K562 (cell line): ENCODE measurements around the gene SIRPB2. TPM values are rescaled to one million over a fixed set of nuclear protein-coding genes. Genes with fewer than 3 reads are reported as not detected.
A peak's percentile ranks its signal among the peaks of the same experiment; 100 is the strongest.

Experiments used
- CBX8 ChIP-seq: fragments of 200-600 bp; sonication (generic); IDR thresholded peaks from 2 replicates; pipeline ENCODE4 v1.6.1; 2012; ENCODE audit warnings: borderline replicate concordance, mixed run types, low read depth, mild to moderate bottlenecking, moderate library complexity, mixed read lengths, low read length, control low read depth, inconsistent platforms; ENCODE audit not compliant: poor library complexity, severe bottlenecking; ENCODE audit errors: extremely low read depth
- FOXJ2 ChIP-seq: fragments of 200-800 bp; sonication (Bioruptor generic); IDR thresholded peaks from 2 replicates; pipeline ENCODE4 v1.6.1; 2016; ENCODE audit warnings: missing genetic modification characterization, missing compliant biosample characterization
- HMG20B ChIP-seq: fragments of 250-450 bp; sonication (Bioruptor Pico); IDR thresholded peaks from 2 replicates; pipeline ENCODE4 v1.5.0; 2021; ENCODE audit warnings: mild to moderate bottlenecking
- LCOR ChIP-seq: sonication (generic); formaldehyde crosslinking; IDR thresholded peaks from 2 replicates; pipeline ENCODE4 v1.8.0; 2022; ENCODE audit warnings: mild to moderate bottlenecking, missing genetic modification reagents
- MTA3 ChIP-seq: fragments of 450-650 bp; formaldehyde crosslinking; IDR thresholded peaks from 2 replicates; pipeline ENCODE4 v1.6.1; 2017; ENCODE audit warnings: mild to moderate bottlenecking, borderline replicate concordance
- NCOA4 ChIP-seq: fragments of 450-650 bp; IDR thresholded peaks from 2 replicates; pipeline ENCODE4 v1.6.1; 2018; ENCODE audit warnings: mild to moderate bottlenecking; ENCODE audit not compliant: partially characterized antibody
- NCOA6 ChIP-seq: fragments of 450-650 bp; IDR thresholded peaks from 2 replicates; pipeline ENCODE4 v1.6.1; 2017; ENCODE audit warnings: mild to moderate bottlenecking
- POLR2G ChIP-seq: fragments of 200-400 bp; formaldehyde crosslinking; IDR thresholded peaks from 2 replicates; pipeline ENCODE4 v1.6.1; 2017; ENCODE audit warnings: low read depth, mild to moderate bottlenecking, antibody characterized with exemption, low read length, moderate library complexity
- RBM39 ChIP-seq: fragments of 200-400 bp; formaldehyde crosslinking; optimal IDR thresholded peaks from 2 replicates; pipeline ENCODE3; 2018; ENCODE audit warnings: low read depth, low read length
- SMC3 ChIP-seq: conservative IDR thresholded peaks from 2 replicates; pipeline ENCODE4 v1.6.1; 2011; ENCODE audit warnings: low read depth, low read length, improper control_type of control experiment; ENCODE audit not compliant: insufficient read depth
- STAT5B ChIP-seq: fragments of 250-450 bp; sonication (Bioruptor Pico); IDR thresholded peaks from 2 replicates; pipeline ENCODE4 v1.8.0; 2021; ENCODE audit warnings: mild to moderate bottlenecking, inconsistent platforms
- TEAD1 ChIP-seq, 2 experiments: fragments of 450-650 bp in 1 of 2; sonication (generic) in 1 of 2; formaldehyde crosslinking; IDR thresholded peaks; 2 replicates each; pipeline versions ENCODE4 v1.4.0 to v1.8.0; 2020 to 2022; ENCODE audit warnings: mild to moderate bottlenecking in 2 of 2, missing genetic modification reagents in 1 of 2
- U2AF1 ChIP-seq: fragments of 200-400 bp; formaldehyde crosslinking; optimal IDR thresholded peaks from 2 replicates; pipeline ENCODE3; 2017; ENCODE audit warnings: mild to moderate bottlenecking, low read depth, low read length, moderate library complexity
- ZNF134 ChIP-seq: fragments of 250-450 bp; sonication (Bioruptor Pico); conservative IDR thresholded peaks from 2 replicates; pipeline ENCODE4 v1.4.0; 2020
- ZNF184 ChIP-seq: sonication (generic); formaldehyde crosslinking; IDR thresholded peaks from 2 replicates; pipeline ENCODE4 v1.5.0; 2020; ENCODE audit warnings: missing genetic modification reagents
- polyA plus RNA-seq, 8 experiments: library from polyadenylated mRNA; depleted of rRNA in 4 of 8; stranded (reverse) in 5 of 8; unstranded in 3 of 8; fragments of >200 nt; fragmentation: Nextera tagmentation in 2 of 8; fragmentation: Illumina TruSeq in 1 of 8; extraction: Ambion mirVana in 2 of 8; extraction: Trizol in 1 of 8; gene quantifications; 2 replicates each; pipeline versions ENCODE4 v1.2.1 to v1.2.3, GENCODE V29; 2011 to 2014; ENCODE audit warnings: inconsistent platforms in 1 of 8, missing spikeins in 1 of 8
- total RNA-seq, 7 experiments: library from RNA; depleted of rRNA in 6 of 7; stranded (reverse); fragments of >200 nt in 6 of 7; fragmentation: Illumina TruSeq in 2 of 7; extraction: Trizol in 2 of 7; gene quantifications; 2 replicates each; pipeline versions ENCODE4 v1.2.1 to v1.2.3, GENCODE V29; 2011 to 2021; ENCODE audit warnings: low replicate concordance in 1 of 7
- TF ChIP-seq, protein P1 (sequence below): sonication (generic); formaldehyde crosslinking; IDR thresholded peaks from 2 replicates; pipeline ENCODE4 v1.8.1; 2023; ENCODE audit warnings: mild to moderate bottlenecking, missing genetic modification reagents, moderate library complexity
- TF ChIP-seq, protein P2 (sequence below): sonication (generic); formaldehyde crosslinking; IDR thresholded peaks from 2 replicates; pipeline ENCODE4 v1.8.1; 2023; ENCODE audit warnings: missing genetic modification reagents, mild to moderate bottlenecking, borderline replicate concordance
- TF ChIP-seq, protein P3 (sequence below): fragments of 250-450 bp; sonication (Bioruptor Pico); IDR thresholded peaks from 2 replicates; pipeline ENCODE4 v1.8.0; 2022; ENCODE audit warnings: inconsistent platforms, mild to moderate bottlenecking, moderate library complexity, borderline replicate concordance
- TF ChIP-seq, protein P4 (sequence below): fragments of 450-650 bp; IDR thresholded peaks from 2 replicates; pipeline ENCODE4 v1.6.1; 2016; ENCODE audit warnings: missing biosample characterization, missing genetic modification characterization

SIRPB2 gene
- total and polyA plus RNA-seq, 9 of the 15 experiments (the other 6 are each of a cell fraction or from before 2014, with no cell fraction given) = 0.07 TPM; not detected in 7

DNA sequence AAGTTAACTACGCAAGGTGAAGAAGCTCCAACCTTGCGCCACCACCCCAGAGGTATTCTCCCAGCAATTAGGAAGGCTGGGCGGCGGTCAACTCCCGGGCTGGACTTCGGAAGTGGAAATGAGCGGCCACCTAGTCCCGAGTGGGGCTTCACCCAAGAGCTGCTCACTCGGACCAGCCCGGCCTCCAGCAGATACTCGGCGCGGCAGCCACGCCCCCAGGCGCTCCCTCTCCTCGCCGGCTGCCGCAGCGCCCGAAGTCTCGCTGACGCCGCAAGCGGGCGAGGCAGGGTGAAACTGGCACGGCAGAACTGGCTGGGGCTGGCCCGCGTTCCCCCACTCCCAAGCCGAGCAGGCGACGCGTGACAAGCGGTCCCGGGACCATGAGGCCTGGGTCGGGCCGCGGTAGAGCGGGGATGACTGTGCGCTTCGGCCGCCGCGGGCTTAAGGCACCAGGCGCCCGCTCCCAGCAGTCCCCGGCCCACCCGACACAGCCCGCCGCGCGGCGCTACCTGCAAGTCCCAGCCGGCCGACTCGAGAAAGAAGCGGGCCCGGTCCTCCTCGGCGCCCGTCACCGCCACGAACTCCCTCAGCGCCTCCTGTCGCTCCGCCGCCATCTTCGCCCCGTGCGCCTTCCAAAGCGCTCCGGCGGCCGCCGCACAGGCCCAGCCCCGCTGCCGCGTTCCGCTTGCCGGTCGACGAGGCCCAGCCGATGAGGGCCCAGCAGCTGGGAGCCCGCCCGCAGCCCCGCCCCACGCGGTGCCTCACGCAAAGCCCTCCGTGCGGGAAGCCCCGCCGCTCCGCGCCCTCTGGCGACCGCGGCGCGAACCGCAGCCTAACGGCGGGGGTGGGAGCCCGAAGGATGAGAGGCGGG lies 24.8 kb downstream of the SIRPB2 start, which contains the start of gene NSFL1C (continued):
- TF ChIP-seq, protein P1, sequence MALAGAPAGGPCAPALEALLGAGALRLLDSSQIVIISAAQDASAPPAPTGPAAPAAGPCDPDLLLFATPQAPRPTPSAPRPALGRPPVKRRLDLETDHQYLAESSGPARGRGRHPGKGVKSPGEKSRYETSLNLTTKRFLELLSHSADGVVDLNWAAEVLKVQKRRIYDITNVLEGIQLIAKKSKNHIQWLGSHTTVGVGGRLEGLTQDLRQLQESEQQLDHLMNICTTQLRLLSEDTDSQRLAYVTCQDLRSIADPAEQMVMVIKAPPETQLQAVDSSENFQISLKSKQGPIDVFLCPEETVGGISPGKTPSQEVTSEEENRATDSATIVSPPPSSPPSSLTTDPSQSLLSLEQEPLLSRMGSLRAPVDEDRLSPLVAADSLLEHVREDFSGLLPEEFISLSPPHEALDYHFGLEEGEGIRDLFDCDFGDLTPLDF (CRISPR knock-in tag) = no peak; the same call in 1 of the 2 replicates
- TF ChIP-seq SMC3 (peak; percentile 28; the same call in 1 of the 2 replicates), FOXJ2 (tag) (no peak), POLR2G (peak; percentile 86), HMG20B (CRISPR knock-in tag) (no peak), U2AF1 (peak; percentile 51), RBM39 (no peak), LCOR (CRISPR knock-in tag) (no peak), MTA3 (peak; percentile 82), STAT5B (CRISPR knock-in tag) (no peak), TEAD1 (CRISPR knock-in tag; IDR thresholded peaks at IDR 0.05) (no peak), ZNF184 (no peak), NCOA6 (peak; percentile 38; the same call in 1 of the 2 replicates), NCOA4 (no peak), ZNF134 (CRISPR knock-in tag) (no peak), CBX8 (no peak)
- TF ChIP-seq, protein P2, sequence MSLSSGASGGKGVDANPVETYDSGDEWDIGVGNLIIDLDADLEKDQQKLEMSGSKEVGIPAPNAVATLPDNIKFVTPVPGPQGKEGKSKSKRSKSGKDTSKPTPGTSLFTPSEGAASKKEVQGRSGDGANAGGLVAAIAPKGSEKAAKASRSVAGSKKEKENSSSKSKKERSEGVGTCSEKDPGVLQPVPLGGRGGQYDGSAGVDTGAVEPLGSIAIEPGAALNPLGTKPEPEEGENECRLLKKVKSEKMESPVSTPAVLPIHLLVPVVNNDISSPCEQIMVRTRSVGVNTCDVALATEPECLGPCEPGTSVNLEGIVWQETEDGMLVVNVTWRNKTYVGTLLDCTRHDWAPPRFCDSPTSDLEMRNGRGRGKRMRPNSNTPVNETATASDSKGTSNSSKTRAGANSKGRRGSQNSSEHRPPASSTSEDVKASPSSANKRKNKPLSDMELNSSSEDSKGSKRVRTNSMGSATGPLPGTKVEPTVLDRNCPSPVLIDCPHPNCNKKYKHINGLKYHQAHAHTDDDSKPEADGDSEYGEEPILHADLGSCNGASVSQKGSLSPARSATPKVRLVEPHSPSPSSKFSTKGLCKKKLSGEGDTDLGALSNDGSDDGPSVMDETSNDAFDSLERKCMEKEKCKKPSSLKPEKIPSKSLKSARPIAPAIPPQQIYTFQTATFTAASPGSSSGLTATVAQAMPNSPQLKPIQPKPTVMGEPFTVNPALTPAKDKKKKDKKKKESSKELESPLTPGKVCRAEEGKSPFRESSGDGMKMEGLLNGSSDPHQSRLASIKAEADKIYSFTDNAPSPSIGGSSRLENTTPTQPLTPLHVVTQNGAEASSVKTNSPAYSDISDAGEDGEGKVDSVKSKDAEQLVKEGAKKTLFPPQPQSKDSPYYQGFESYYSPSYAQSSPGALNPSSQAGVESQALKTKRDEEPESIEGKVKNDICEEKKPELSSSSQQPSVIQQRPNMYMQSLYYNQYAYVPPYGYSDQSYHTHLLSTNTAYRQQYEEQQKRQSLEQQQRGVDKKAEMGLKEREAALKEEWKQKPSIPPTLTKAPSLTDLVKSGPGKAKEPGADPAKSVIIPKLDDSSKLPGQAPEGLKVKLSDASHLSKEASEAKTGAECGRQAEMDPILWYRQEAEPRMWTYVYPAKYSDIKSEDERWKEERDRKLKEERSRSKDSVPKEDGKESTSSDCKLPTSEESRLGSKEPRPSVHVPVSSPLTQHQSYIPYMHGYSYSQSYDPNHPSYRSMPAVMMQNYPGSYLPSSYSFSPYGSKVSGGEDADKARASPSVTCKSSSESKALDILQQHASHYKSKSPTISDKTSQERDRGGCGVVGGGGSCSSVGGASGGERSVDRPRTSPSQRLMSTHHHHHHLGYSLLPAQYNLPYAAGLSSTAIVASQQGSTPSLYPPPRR = peak; percentile 58; the same call in 1 of the 2 replicates
- TF ChIP-seq, protein P3, sequence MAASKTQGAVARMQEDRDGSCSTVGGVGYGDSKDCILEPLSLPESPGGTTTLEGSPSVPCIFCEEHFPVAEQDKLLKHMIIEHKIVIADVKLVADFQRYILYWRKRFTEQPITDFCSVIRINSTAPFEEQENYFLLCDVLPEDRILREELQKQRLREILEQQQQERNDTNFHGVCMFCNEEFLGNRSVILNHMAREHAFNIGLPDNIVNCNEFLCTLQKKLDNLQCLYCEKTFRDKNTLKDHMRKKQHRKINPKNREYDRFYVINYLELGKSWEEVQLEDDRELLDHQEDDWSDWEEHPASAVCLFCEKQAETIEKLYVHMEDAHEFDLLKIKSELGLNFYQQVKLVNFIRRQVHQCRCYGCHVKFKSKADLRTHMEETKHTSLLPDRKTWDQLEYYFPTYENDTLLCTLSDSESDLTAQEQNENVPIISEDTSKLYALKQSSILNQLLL (CRISPR knock-in tag) = no peak
- TF ChIP-seq, protein P4, sequence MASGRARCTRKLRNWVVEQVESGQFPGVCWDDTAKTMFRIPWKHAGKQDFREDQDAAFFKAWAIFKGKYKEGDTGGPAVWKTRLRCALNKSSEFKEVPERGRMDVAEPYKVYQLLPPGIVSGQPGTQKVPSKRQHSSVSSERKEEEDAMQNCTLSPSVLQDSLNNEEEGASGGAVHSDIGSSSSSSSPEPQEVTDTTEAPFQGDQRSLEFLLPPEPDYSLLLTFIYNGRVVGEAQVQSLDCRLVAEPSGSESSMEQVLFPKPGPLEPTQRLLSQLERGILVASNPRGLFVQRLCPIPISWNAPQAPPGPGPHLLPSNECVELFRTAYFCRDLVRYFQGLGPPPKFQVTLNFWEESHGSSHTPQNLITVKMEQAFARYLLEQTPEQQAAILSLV = no peak
